ENCODE results near the gene GPR132. TPM values are rescaled to one million over a fixed set of nuclear protein-coding genes. Genes with fewer than 3 reads are reported as not detected.

The GPR132 gene
- total and polyA plus RNA-seq, 10 donors, result 5.0 to 33.7 (median 21.5) TPM

GRCh38 chr14:105063056-105063455 is 2.2 kb downstream of the GPR132 start:
- 66 to 83% (median 78%) methylated on average over 10 of the region's 10 CpGs for WGBS, 5 donors
- Histone ChIP-seq H3K36me3 (peaks cover 0 to 8% (median 0%) of the 10 kb centered on the region in 6 donors), H3K4me1 (peaks cover 68 to 100% (median 91%) of the 10 kb centered on the region in 6 donors), H3K4me3 (peak overlapping the region in 4 of 8 donors; percentile 47 to 74 (median 52)), H3K9me3 (no peaks in the 10 kb centered on the region), H3K27me3 (replicated peaks in 1 of 7) (no peaks in the 10 kb centered on the region), H3K27ac (peak overlapping the region; percentile 37 to 97 (median 94))
- intact Hi-C loops (cut with DNase I; ENCODE audit: low total_unique reads), result no loop called here
- DNase-seq, result peak; percentile 70
- TF ChIP-seq CTCF (IDR thresholded peaks at IDR 0.05 in 8 of 11, conservative IDR thresholded peaks at IDR 0.05 in 3 of 11) (no peak), POLR2AphosphoS5 (IDR thresholded peaks at IDR 0.05) (no peak), POLR2A (IDR thresholded peaks at IDR 0.05) (no peak)

GRCh38 chr14:105062048-105062433 is 3.2 kb downstream of the GPR132 start:
- peak; percentile 82 for DNase-seq
- WGBS, 5 donors, result 66 to 81% (median 70%) methylated on average over 7 of the region's 7 CpGs
- peaks cover 62 to 95% (median 81%) of the 10 kb centered on the region in 6 donors for H3K4me1 ChIP-seq

GRCh38 chr14:105061428-105062047 is 3.7 kb downstream of the GPR132 start:
- no peaks in the 10 kb centered on the region for H3K27me3 ChIP-seq (replicated peaks in 1 of 7)
- H3K4me3 ChIP-seq, result peak overlapping the region; percentile 24 to 71 (median 31)
- H3K9me3 ChIP-seq, result no peaks in the 10 kb centered on the region
- intact Hi-C loops (cut with DNase I; ENCODE audit: low total_unique reads), result no loop called here
- H3K27ac ChIP-seq, result peak overlapping the region; percentile 83 to 97 (median 94)
- DNase-seq, result peak; percentile 94
- H3K4me1 ChIP-seq, result peaks cover 57 to 90% (median 76%) of the 10 kb centered on the region in 6 donors
- TF ChIP-seq CTCF (IDR thresholded peaks at IDR 0.05 in 8 of 11, conservative IDR thresholded peaks at IDR 0.05 in 3 of 11), result no peak
- TF ChIP-seq POLR2AphosphoS5 (IDR thresholded peaks at IDR 0.05), result peak; percentile 79 to 86 (median 80)
- TF ChIP-seq POLR2A (IDR thresholded peaks at IDR 0.05), result no peak
- WGBS, 5 donors, result 2 to 12% (median 5%) methylated on average over 9 to 13 of the region's 13 CpGs
- peaks cover 0 to 24% (median 6%) of the 10 kb centered on the region in 6 donors for H3K36me3 ChIP-seq

More at GRCh38 chr14:105062048-105062433, 3.2 kb downstream of the GPR132 start:
- H3K9me3 ChIP-seq, result no peaks in the 10 kb centered on the region
- TF ChIP-seq CTCF (IDR thresholded peaks at IDR 0.05 in 8 of 11, conservative IDR thresholded peaks at IDR 0.05 in 3 of 11), result no peak
- TF ChIP-seq POLR2A (IDR thresholded peaks at IDR 0.05), result no peak
- no peak for TF ChIP-seq POLR2AphosphoS5 (IDR thresholded peaks at IDR 0.05)
- intact Hi-C loops (cut with DNase I; ENCODE audit: low total_unique reads), result no loop called here
- H3K27ac ChIP-seq, result peak overlapping the region; percentile 83 to 97 (median 94)
- peak overlapping the region in 7 of 8 donors; percentile 24 to 71 (median 33) for H3K4me3 ChIP-seq
- H3K36me3 ChIP-seq, result peaks cover 0 to 19% (median 1%) of the 10 kb centered on the region in 6 donors
- H3K27me3 ChIP-seq (replicated peaks in 1 of 7), result no peaks in the 10 kb centered on the region

- TF ChIP-seq POLR2AphosphoS5 (IDR thresholded peaks at IDR 0.05) (peak; percentile 75 to 85 (median 78)), POLR2A (IDR thresholded peaks at IDR 0.05) (no peak)
- 8 to 14% (median 13%) methylated on average over 12 to 30 of the region's 30 CpGs for WGBS, 5 donors
Measured at GRCh38 chr14:105060751-105061427, 4.3 kb downstream of the GPR132 start.

More at GRCh38 chr14:105060751-105061427, 4.3 kb downstream of the GPR132 start:
- intact Hi-C loops (cut with DNase I; ENCODE audit: low total_unique reads), result no loop called here
- peaks cover 0 to 30% (median 13%) of the 10 kb centered on the region in 6 donors for H3K36me3 ChIP-seq
- H3K9me3 ChIP-seq, result no peaks in the 10 kb centered on the region
- peak; percentile 94 for DNase-seq
- H3K27ac ChIP-seq, result peak overlapping the region; percentile 83 to 97 (median 94)
- H3K4me1 ChIP-seq, result peaks cover 52 to 83% (median 70%) of the 10 kb centered on the region in 6 donors
- H3K4me3 ChIP-seq, result peak overlapping the region; percentile 24 to 71 (median 31)
- H3K27me3 ChIP-seq (replicated peaks in 1 of 7), result no peaks in the 10 kb centered on the region
